Colonic mucosa (tissue), 4 donors: ENCODE measurements around the gene STK24. TPM values are rescaled to one million over a fixed set of nuclear protein-coding genes. Genes with fewer than 3 reads are reported as not detected.
"Not testable (repeated sequence)": the region's sequence is repeated elsewhere in the genome, so short reads cannot be mapped to it uniquely, and the experiment has no call there.

Experiments used
- DNase-seq: peaks from one replicate; pipeline ENCODE4 v3.0.0-alpha.2; 2020
- H3K27ac ChIP-seq: fragments of 200-600 bp; one replicate; pipeline ENCODE4 v1.8.0; 2021
- H3K27me3 ChIP-seq: fragments of 200-600 bp; one replicate; pipeline ENCODE4 v1.8.0; 2021
- H3K36me3 ChIP-seq: fragments of 200-600 bp; one replicate; pipeline ENCODE4 v1.8.0; 2021
- H3K4me1 ChIP-seq: fragments of 200-600 bp; one replicate; pipeline ENCODE4 v1.8.0; 2021; ENCODE audit warnings: mild to moderate bottlenecking
- H3K4me3 ChIP-seq: fragments of 200-600 bp; one replicate; pipeline ENCODE4 v1.8.0; 2021
- H3K9ac ChIP-seq, 2 donors: one replicate each; pipeline ENCODE4 v1.7.0; 2013; ENCODE audit warnings: control low read depth in 2 of 2, low read depth in 2 of 2, low read length in 2 of 2
- H3K9me3 ChIP-seq: fragments of 200-600 bp; one replicate; pipeline ENCODE4 v1.8.0; 2021
- intact Hi-C: fragments of 100-400 bp; cut with DNase I; formaldehyde crosslinking; loops from one replicate; pipeline ENCODE4 v1.14.1; 2022
- total RNA-seq, 2 donors: library from RNA; stranded (reverse); fragmentation: NEBNext Ultra II Directional in 1 of 2; extraction: Animal tissue kit (Norgen Biotek cat#: 25700) in 1 of 2; gene quantifications; one replicate each; pipeline ENCODE4 v1.2.1, GENCODE V29; 2021
- TF ChIP-seq, protein P1 (sequence below): fragments of 200-600 bp; IDR thresholded peaks from one replicate; pipeline ENCODE4 v1.8.0; 2022; ENCODE audit warnings: antibody characterized with exemption, mild to moderate bottlenecking
- donor health status: healthy.
- donor health status: DM: no; HTN: no; CAD: no.
- donor health status: DM: no; HTN: no; CAD: no.

STK24 gene
- total RNA-seq, 2 donors from 2014 or later = 160 to 206 TPM

DNA sequence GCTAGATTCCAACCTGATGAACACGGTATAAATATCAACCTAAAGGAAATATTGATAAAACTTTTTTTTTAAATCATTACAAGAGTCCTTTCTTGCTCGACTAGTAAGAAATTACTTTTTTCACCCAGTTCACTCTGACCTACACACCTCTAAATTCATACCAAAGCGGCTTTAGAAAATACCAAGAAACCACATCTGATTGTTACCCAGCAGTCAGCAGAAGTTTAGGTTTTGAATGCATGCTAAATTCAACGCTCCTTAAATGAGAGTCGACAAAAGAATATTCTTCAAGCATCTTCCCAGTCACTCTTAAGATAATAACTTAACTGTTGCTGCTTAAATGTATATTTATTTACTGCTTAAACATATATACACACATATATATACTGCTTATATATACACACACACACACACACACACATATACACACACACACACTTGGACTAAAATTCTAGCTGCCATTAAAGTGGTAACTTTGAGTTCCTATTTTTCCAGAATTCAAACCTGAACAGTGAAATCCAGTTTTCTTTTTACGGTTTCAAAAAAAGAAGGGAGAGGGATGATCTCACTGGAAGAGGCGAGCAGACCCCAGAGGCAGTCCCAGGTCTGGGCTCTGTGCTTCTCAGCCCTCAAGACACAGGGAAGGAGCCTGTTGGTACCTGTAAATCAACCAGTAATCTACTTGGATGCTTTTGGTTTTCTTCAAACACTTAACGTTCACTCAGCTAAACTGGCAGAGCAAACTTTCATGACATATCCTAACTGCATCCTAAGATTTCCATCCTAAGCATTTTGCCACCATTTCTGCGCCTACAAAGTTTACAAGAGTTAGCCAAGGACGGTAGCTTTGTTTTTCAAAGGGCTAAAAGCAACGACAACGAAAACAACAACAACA, 1.7 kb downstream of the STK24 start:
- Histone ChIP-seq H3K27ac (peak overlapping the region; percentile 93), H3K4me3 (peak overlapping the region; percentile 86), H3K4me1 (peaks cover 19% of the 10 kb centered on the region), H3K9me3 (no peaks in the 10 kb centered on the region), H3K36me3 (no peaks in the 10 kb centered on the region), H3K27me3 (no peaks in the 10 kb centered on the region), H3K9ac (peak overlapping the region; percentile 60 to 96)
- DNase-seq = no peak
- intact Hi-C loops = loop anchor here (10.0 kb wide), 1 partner anchor 70 kb away; no protein-coding TSS in a partner anchor
- TF ChIP-seq, protein P1, sequence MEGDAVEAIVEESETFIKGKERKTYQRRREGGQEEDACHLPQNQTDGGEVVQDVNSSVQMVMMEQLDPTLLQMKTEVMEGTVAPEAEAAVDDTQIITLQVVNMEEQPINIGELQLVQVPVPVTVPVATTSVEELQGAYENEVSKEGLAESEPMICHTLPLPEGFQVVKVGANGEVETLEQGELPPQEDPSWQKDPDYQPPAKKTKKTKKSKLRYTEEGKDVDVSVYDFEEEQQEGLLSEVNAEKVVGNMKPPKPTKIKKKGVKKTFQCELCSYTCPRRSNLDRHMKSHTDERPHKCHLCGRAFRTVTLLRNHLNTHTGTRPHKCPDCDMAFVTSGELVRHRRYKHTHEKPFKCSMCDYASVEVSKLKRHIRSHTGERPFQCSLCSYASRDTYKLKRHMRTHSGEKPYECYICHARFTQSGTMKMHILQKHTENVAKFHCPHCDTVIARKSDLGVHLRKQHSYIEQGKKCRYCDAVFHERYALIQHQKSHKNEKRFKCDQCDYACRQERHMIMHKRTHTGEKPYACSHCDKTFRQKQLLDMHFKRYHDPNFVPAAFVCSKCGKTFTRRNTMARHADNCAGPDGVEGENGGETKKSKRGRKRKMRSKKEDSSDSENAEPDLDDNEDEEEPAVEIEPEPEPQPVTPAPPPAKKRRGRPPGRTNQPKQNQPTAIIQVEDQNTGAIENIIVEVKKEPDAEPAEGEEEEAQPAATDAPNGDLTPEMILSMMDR = no peak

DNA sequence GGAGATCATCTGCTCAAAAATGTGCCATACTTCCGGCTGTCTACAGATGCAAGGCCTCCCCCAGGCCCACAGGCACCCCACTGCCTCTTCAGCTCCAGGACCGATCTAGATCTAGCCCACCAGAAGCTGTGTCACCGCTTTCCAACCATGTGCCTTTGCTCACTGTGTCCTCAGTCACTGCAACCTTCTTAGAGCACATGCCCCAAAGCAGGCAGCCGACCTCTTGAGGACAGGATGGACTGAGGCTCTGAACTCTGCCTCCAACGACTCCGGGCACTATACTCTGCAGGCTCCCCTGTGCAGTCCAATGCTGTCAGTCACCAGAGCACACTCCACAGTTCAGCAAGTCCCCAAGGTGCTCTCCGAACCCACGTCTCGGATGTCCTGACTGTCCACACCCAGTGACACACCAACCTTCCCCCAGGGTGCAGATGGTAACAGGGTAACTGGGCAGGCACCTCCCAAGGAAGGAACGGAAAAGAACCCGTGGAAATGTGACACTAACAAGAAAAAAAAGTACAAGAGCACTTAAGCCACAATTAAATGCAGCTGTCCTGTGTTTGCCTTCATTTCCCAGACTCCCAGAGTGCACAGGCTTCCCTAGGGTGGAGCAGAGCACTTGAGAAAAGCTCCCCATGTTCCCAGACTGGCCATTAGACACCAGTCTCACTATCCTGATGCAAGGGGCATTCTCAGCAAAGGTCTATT, 4.8 kb downstream of the STK24 start:
- TF ChIP-seq, protein P1 = no peak
- intact Hi-C loops = loop anchor here (10.0 kb wide), 1 partner anchor 67 kb away; no protein-coding TSS in a partner anchor
- peaks cover 23% of the 10 kb centered on the region for H3K4me1 ChIP-seq
- no peaks in the 10 kb centered on the region for H3K27me3 ChIP-seq
- H3K4me3 ChIP-seq = no peak overlapping the region
- no peaks in the 10 kb centered on the region for H3K36me3 ChIP-seq
- peak; percentile 56 for DNase-seq
- H3K9ac ChIP-seq = peak overlapping the region; percentile 38 to 81
- H3K27ac ChIP-seq = peak overlapping the region; percentile 76
- H3K9me3 ChIP-seq = no peaks in the 10 kb centered on the region

DNA sequence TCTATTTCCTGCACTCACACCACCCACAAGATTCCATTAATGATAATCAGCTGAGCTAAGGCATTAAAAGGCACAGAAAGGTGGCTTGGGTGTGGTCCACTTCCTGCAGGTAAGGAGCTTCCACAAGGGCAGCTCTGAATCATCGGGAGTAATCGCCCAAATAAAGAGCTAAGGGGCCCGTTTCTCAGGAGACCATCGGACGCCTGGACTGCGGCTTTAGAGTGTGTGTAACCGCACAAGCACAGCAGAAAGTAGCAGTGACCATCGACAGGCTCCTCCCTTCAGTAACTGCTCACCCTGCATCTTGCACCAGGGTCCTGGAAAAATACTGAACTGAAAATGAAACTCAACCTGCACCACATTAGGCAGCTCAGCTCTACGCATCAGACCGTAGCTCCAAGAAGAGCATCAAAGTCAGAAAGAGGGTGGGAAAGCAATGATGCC, 6.0 kb downstream of the STK24 start:
- intact Hi-C loops = loop anchor here (10.0 kb wide), 1 partner anchor 66 kb away; no protein-coding TSS in a partner anchor
- TF ChIP-seq, protein P1 = no peak
- H3K27me3 ChIP-seq = no peaks in the 10 kb centered on the region
- no peaks in the 10 kb centered on the region for H3K36me3 ChIP-seq
- no peaks in the 10 kb centered on the region for H3K9me3 ChIP-seq
- DNase-seq = peak; percentile 57
- no peak overlapping the region for H3K4me3 ChIP-seq
- peaks cover 31% of the 10 kb centered on the region for H3K4me1 ChIP-seq
- H3K27ac ChIP-seq = peak overlapping the region; percentile 76
- peak overlapping the region; percentile 20 to 81 for H3K9ac ChIP-seq

DNA sequence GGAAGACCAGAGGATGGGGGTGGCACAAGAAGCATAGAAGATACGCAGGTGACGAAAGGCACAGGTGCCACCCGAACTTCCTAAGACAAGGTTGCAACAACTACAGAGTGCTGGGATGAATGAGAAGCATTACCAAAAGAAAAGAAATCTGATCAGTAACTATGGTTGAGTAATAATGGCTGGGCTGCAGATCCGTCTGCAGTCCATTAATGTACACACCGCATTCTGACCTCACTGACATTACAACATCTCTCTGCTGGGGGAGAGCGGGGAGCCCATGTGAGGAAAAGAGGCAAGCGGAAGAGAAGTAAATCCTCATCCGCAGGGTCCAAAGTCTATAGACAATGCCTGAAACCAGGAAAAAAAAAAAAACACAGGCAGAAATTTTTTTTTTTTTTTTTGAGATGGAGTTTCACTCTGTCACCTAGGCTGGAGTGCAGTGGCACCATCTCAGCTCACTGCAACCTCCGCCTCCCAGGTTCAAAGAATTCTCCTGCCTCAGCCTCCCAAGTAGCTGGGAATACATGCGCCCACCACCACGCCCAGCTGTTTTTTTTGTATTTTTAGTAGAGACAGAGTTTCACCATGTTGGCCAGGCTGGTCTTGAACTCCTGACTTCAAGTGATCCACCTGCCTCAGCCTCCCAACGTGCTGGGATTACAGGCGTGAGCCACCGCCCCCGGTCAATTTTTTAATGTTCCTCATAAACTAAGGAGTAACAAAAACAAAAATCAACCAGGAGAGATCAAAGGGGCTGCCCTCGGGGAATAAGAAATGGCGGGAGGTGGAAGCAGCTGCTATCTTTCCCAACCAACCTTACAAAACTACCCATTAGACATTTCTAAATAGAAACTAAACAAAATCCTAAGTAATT, 7.2 kb downstream of the STK24 start:
- peak; percentile 73 for DNase-seq
- H3K27me3 ChIP-seq, H3K4me3 ChIP-seq, H3K9me3 ChIP-seq, H3K36me3 ChIP-seq: not testable (repeated sequence)
- Histone ChIP-seq H3K4me1 (peaks cover 35% of the 10 kb centered on the region), H3K9ac (peak overlapping the region in 1 of 2 donors; percentile 27), H3K27ac (peak overlapping the region; percentile 76)
- intact Hi-C loops = loop anchor here (5.0 to 10.0 kb wide), 3 partner anchors 65 to 87 kb away; no protein-coding TSS in a partner anchor

DNA sequence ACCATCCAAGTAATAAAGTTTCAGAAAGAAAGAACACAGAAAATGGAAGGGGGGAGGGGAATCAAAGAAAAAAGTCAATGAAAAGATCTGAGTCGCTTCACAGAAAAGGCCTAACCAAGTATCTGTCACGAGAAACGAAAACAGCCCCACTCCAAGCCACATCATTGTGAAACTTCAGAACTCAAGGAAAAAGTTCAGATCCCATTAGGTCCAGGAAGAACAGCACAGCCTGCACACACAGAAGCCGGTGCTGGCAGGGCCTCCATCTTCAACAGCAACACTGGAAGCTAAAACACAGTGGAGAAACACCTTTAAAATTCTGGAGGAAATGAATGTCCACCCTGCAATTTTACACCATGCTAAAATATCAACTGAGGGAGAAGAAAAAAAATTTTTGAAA, 8.0 kb downstream of the STK24 start:
- no peaks in the 10 kb centered on the region for H3K27me3 ChIP-seq
- intact Hi-C loops = loop anchor here (5.0 kb wide), 2 partner anchors 83 to 87 kb away; no protein-coding TSS in a partner anchor
- no peaks in the 10 kb centered on the region for H3K36me3 ChIP-seq
- H3K9me3 ChIP-seq = no peaks in the 10 kb centered on the region
- no peak overlapping the region for H3K9ac ChIP-seq
- peaks cover 42% of the 10 kb centered on the region for H3K4me1 ChIP-seq
- DNase-seq = no peak
- TF ChIP-seq, protein P1 = no peak
- H3K27ac ChIP-seq = peak overlapping the region; percentile 76
- H3K4me3 ChIP-seq = no peak overlapping the region
